Endothelial cell of umbilical vein (primary cell): Measurements from ENCODE around the gene ITGA11. TPM values are rescaled to one million over a fixed set of nuclear protein-coding genes. Genes with fewer than 3 reads are reported as not detected.

Experiments
- BruUV-seq: library from RNA; stranded (reverse); fragments of 400-500 nt; replicated peaks from 2 replicates; lab custom pipeline; 2021; lab: Mats Ljungman, UMichigan
- CTCF ChIA-PET: fragments of 300-600, 350-600 bp; sonication (Branson Sonifier 250); formaldehyde crosslinking; loops from one replicate; lab custom pipeline; 2021; ENCODE audit warnings: antibody characterized with exemption, inconsistent platforms; lab: Charles Lee
- POLR2A ChIA-PET: fragments of 300-600, 350-600 bp; sonication (Branson Sonifier 250); formaldehyde crosslinking; loops from one replicate; lab custom pipeline; 2021; ENCODE audit warnings: antibody characterized with exemption, inconsistent platforms; lab: Charles Lee
- DNase-seq: peaks from one replicate; pipeline ENCODE4 v3.0.0-alpha.2; 2011; ENCODE audit warnings: low read depth, low spot score
- FAIRE-seq: peaks from 2 replicates; lab custom pipeline; 2011; peaks lifted over from hg19 to GRCh38; lab: Jason Lieb, UNC
- H2AFZ ChIP-seq: 2 replicates; pipeline ENCODE4 v1.6.0; 2012; ENCODE audit warnings: low read depth, low read length, control low read depth, inconsistent platforms
- H3K27ac ChIP-seq: 2 replicates; pipeline ENCODE4 v1.5.1; 2011; ENCODE audit warnings: low read depth, mild to moderate bottlenecking, control low read depth, low read length, moderate library complexity; ENCODE audit not compliant: insufficient read depth
- H3K27me3 ChIP-seq, 2 experiments: 2 replicates each; pipeline versions ENCODE4 v1.6.0 to v1.6.1; 2011; ENCODE audit warnings: low read length in 2 of 2, mixed read lengths in 1 of 2; ENCODE audit not compliant: control insufficient read depth in 2 of 2, insufficient read depth in 2 of 2
- H3K36me3 ChIP-seq, 2 experiments: 2 replicates in 1 of 2; 3 replicates in 1 of 2; pipeline ENCODE4 v1.5.1; 2011; ENCODE audit warnings: low read length in 2 of 2, mild to moderate bottlenecking in 1 of 2, moderate library complexity in 1 of 2; ENCODE audit not compliant: control insufficient read depth in 2 of 2, insufficient read depth in 2 of 2; ENCODE audit errors: extremely low read depth in 1 of 2
- H3K4me1 ChIP-seq: 3 replicates; pipeline ENCODE4 v1.5.1; 2011; ENCODE audit warnings: mild to moderate bottlenecking, low read length; ENCODE audit not compliant: control insufficient read depth, insufficient read depth; ENCODE audit errors: extremely low read depth
- H3K4me2 ChIP-seq: 2 replicates; pipeline ENCODE4 v1.6.1; 2011; ENCODE audit warnings: low read length, control low read depth, mixed read lengths; ENCODE audit not compliant: insufficient read depth
- H3K4me3 ChIP-seq, 3 experiments: fragments of 200-600 bp in 1 of 3; sonication (generic), shearing (Covaris generic) in 1 of 3; replicated peaks in 1 of 3; 2 replicates each; pipeline ENCODE4 v1.5.1; 2011 to 2016; ENCODE audit warnings: control low read depth in 3 of 3, low read length in 3 of 3, mild to moderate bottlenecking in 2 of 3, inconsistent platforms in 1 of 3, low read depth in 1 of 3, moderate library complexity in 1 of 3; ENCODE audit not compliant: insufficient read depth in 1 of 3
- H3K79me2 ChIP-seq: 2 replicates; pipeline ENCODE4 v1.6.0; 2012; ENCODE audit warnings: low read length, inconsistent platforms; ENCODE audit not compliant: control insufficient read depth, insufficient read depth
- H3K9ac ChIP-seq: replicated peaks from 2 replicates; pipeline ENCODE3; 2011; ENCODE audit warnings: low read length, control low read depth; ENCODE audit not compliant: insufficient read depth; ENCODE audit errors: extremely low read depth
- H3K9me1 ChIP-seq: replicated peaks from 3 replicates; pipeline ENCODE4 v1.6.0; 2011; ENCODE audit warnings: mild to moderate bottlenecking, low read length; ENCODE audit not compliant: control insufficient read depth, insufficient read depth; ENCODE audit errors: extremely low read depth
- H3K9me3 ChIP-seq: replicated peaks from 2 replicates; pipeline ENCODE4 v1.5.1; 2012; ENCODE audit warnings: low read length, inconsistent platforms; ENCODE audit not compliant: control insufficient read depth, insufficient read depth
- H4K20me1 ChIP-seq: replicated peaks from 2 replicates; pipeline ENCODE3; 2011; ENCODE audit warnings: mild to moderate bottlenecking, low read length; ENCODE audit not compliant: control insufficient read depth, insufficient read depth; ENCODE audit errors: extremely low read depth
- EZH2 ChIP-seq: IDR thresholded peaks from 2 replicates; pipeline ENCODE4 v1.6.1; 2012; ENCODE audit warnings: borderline replicate concordance, low read depth, mild to moderate bottlenecking, moderate library complexity, low read length, inconsistent platforms; ENCODE audit not compliant: severe bottlenecking
- FOS ChIP-seq: IDR thresholded peaks from 2 replicates; pipeline ENCODE4 v1.6.1; 2011; ENCODE audit warnings: mild to moderate bottlenecking, low read length, moderate library complexity, borderline replicate concordance; ENCODE audit not compliant: insufficient read depth
- GATA2 ChIP-seq: IDR thresholded peaks from 2 replicates; pipeline ENCODE4 v1.7.0; 2011; ENCODE audit warnings: low read depth, mild to moderate bottlenecking, moderate library complexity, mixed read lengths, low read length; ENCODE audit not compliant: insufficient read length, insufficient read depth
- JUN ChIP-seq: IDR thresholded peaks from 2 replicates; pipeline ENCODE4 v1.6.1; 2011; ENCODE audit warnings: borderline replicate concordance, low read depth; ENCODE audit not compliant: insufficient read length, insufficient read depth
- MYC ChIP-seq: IDR thresholded peaks from one replicate; pipeline ENCODE4 v1.6.1; 2011; ENCODE audit warnings: mild to moderate bottlenecking, low read depth, low read length
- POLR2A ChIP-seq: IDR thresholded peaks from 2 replicates; pipeline ENCODE4 v1.6.1; 2012; ENCODE audit warnings: low read depth, mild to moderate bottlenecking, control low read depth, low read length
- POLR2AphosphoS5 ChIP-seq: IDR thresholded peaks from 2 replicates; pipeline ENCODE4 v1.6.1; 2012; ENCODE audit warnings: low read depth, mild to moderate bottlenecking, control low read depth, low read length, moderate library complexity; ENCODE audit not compliant: insufficient read depth
- dilution Hi-C: fragments of 300-500 bp; cut with MboI; formaldehyde crosslinking; loops from one replicate; pipeline ENCODE4 v1.15.0; 2019; ENCODE audit warnings: low sequenced_read_pairs; ENCODE audit not compliant: extremely low pct_ligation_motif_present
- intact Hi-C: fragments of 100-400 bp; cut with micrococcal nuclease; formaldehyde crosslinking; loops from one replicate; pipeline ENCODE4 v1.10.0; 2022
- polyA plus RNA-seq, 4 experiments: library from polyadenylated mRNA; depleted of rRNA in 3 of 4; stranded (reverse) in 3 of 4; unstranded in 1 of 4; fragments of >200 nt; gene quantifications; 2 replicates each; pipeline versions ENCODE4 v1.2.1 to v1.2.3, GENCODE V29; 2011 to 2012; ENCODE audit warnings: missing spikeins in 1 of 4
- total RNA-seq: library from RNA; stranded (reverse); gene quantifications from 2 replicates; pipeline ENCODE4 v1.2.3, GENCODE V29; 2021
- TF ChIP-seq, protein P1 (sequence below), 2 donors: IDR thresholded peaks; 1 replicate in 1 of 2; 2 replicates in 1 of 2; pipeline ENCODE4 v1.5.1; 2011; ENCODE audit warnings: low read length in 2 of 2, mild to moderate bottlenecking in 2 of 2, moderate library complexity in 2 of 2, control low read depth in 1 of 2, inconsistent platforms in 1 of 2, low read depth in 1 of 2; ENCODE audit not compliant: insufficient read depth in 1 of 2; ENCODE audit errors: extremely low read depth in 1 of 2
- TF ChIP-seq, protein P2 (sequence below): IDR thresholded peaks from 2 replicates; pipeline ENCODE4 v1.6.1; 2011; ENCODE audit not compliant: insufficient read depth, insufficient read length

The ITGA11 gene
- total and polyA plus RNA-seq, 2 donors (not counting 3 experiments of a cell fraction or from before 2014, with no cell fraction given): 0.18 to 1.0 TPM

DNA sequence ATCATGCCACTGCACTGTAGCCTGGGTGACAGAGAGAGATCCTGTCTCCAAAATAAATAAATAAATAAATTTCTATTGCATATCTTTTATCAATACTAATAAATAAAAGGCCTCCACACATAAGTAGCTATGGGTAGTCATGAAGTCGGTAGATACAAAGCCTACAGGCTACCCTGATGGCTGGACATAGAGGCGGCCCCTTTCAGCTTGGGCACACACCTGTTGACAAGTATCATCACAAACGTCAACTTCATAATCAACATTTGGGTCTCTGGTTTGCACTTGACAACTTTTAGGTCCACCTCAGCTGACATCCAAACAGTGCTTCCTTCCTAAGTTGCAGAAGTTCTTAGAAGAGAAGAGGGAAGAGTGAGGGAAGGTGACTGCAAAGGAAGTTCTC is 53.4 kb downstream of the ITGA11 start:
- Histone ChIP-seq H3K79me2 (no peaks in the 10 kb centered on the region), H3K4me2 (no peak overlapping the region), H3K9ac (no peak overlapping the region), H3K4me1 (peaks cover 19% of the 10 kb centered on the region), H3K36me3 (no peaks in the 10 kb centered on the region), H3K9me3 (no peaks in the 10 kb centered on the region), H4K20me1 (no peaks in the 10 kb centered on the region), H3K4me3 (no peak overlapping the region), H3K9me1 (no peaks in the 10 kb centered on the region), H3K27ac (no peak overlapping the region), H2AFZ (no peak overlapping the region), H3K27me3 (no peaks in the 10 kb centered on the region)
- CTCF ChIA-PET: interaction anchor here (0.9 to 1.8 kb wide), 7 partner anchors 13 to 171 kb away, joined by 3 to 7 read pairs (median 6); no protein-coding TSS in a partner anchor
- DNase-seq (no peak), FAIRE-seq (no peak)
- intact Hi-C loops: no loop called here
- dilution Hi-C loops: no loop called here
- POLR2A ChIA-PET: no interaction called here
- TF ChIP-seq, protein P1, sequence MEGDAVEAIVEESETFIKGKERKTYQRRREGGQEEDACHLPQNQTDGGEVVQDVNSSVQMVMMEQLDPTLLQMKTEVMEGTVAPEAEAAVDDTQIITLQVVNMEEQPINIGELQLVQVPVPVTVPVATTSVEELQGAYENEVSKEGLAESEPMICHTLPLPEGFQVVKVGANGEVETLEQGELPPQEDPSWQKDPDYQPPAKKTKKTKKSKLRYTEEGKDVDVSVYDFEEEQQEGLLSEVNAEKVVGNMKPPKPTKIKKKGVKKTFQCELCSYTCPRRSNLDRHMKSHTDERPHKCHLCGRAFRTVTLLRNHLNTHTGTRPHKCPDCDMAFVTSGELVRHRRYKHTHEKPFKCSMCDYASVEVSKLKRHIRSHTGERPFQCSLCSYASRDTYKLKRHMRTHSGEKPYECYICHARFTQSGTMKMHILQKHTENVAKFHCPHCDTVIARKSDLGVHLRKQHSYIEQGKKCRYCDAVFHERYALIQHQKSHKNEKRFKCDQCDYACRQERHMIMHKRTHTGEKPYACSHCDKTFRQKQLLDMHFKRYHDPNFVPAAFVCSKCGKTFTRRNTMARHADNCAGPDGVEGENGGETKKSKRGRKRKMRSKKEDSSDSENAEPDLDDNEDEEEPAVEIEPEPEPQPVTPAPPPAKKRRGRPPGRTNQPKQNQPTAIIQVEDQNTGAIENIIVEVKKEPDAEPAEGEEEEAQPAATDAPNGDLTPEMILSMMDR (IDR thresholded peaks at IDR 0.05; ENCODE audit: extremely low read depth in 1 of 2, insufficient read depth in 1 of 2, low read depth in 1 of 2, low read length in 2 of 2): no peak
- TF ChIP-seq POLR2AphosphoS5: no peak
- no peak for TF ChIP-seq POLR2A
- TF ChIP-seq FOS: no peak
- TF ChIP-seq EZH2: no peak
- TF ChIP-seq, protein P2, sequence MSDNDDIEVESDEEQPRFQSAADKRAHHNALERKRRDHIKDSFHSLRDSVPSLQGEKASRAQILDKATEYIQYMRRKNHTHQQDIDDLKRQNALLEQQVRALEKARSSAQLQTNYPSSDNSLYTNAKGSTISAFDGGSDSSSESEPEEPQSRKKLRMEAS: no peak
- TF ChIP-seq JUN: no peak
- no peak for TF ChIP-seq GATA2
- no peak for TF ChIP-seq MYC
- no TSS peak for BruUV-seq
